Loucy (cell line): ENCODE results near the gene ASPRV1.

ENCODE experiments used
- H2AFZ ChIP-seq: fragments of 200-600 bp; sonication (generic); 2 replicates; pipeline ENCODE4 v1.6.0; 2016; ENCODE audit warnings: antibody characterized with exemption, mild to moderate bottlenecking, low read length, moderate library complexity
- H3F3A ChIP-seq: fragments of 200-600 bp; 2 replicates; pipeline ENCODE4 v1.6.0; 2016; ENCODE audit warnings: antibody characterized with exemption, low read depth, mild to moderate bottlenecking
- H3K27me3 ChIP-seq: fragments of 200-600 bp; sonication (generic); 2 replicates; pipeline ENCODE4 v1.6.1; 2014; ENCODE audit warnings: low read length, mild to moderate bottlenecking; ENCODE audit not compliant: insufficient read depth, poor library complexity, severe bottlenecking
- H3K36me3 ChIP-seq: fragments of 200-600 bp; sonication (generic); 2 replicates; pipeline ENCODE4 v1.6.1; 2016; ENCODE audit warnings: low read length; ENCODE audit not compliant: insufficient read depth
- H3K4me1 ChIP-seq: fragments of 200-600 bp; sonication (generic); 2 replicates; pipeline ENCODE4 v1.5.1; 2014; ENCODE audit warnings: low read length, mild to moderate bottlenecking; ENCODE audit not compliant: insufficient read depth, poor library complexity, severe bottlenecking
- H3K4me2 ChIP-seq: fragments of 200-600 bp; sonication (generic); 2 replicates; pipeline ENCODE4 v1.6.0; 2014; ENCODE audit warnings: antibody characterized with exemption, low read length, low read depth, mild to moderate bottlenecking; ENCODE audit not compliant: poor library complexity, severe bottlenecking
- H3K4me3 ChIP-seq: fragments of 200-600 bp; sonication (generic); 2 replicates; pipeline ENCODE4 v1.5.1; 2014; ENCODE audit warnings: low read length, mild to moderate bottlenecking, mixed read lengths; ENCODE audit not compliant: poor library complexity, severe bottlenecking
- H3K79me2 ChIP-seq: fragments of 200-600 bp; sonication (generic); 2 replicates; pipeline ENCODE4 v1.6.1; 2014; ENCODE audit warnings: low read length; ENCODE audit not compliant: insufficient read depth
- H3K9ac ChIP-seq: fragments of 200-600 bp; sonication (generic); 2 replicates; pipeline ENCODE4 v1.6.0; 2014; ENCODE audit warnings: mild to moderate bottlenecking, low read depth, low read length, moderate library complexity; ENCODE audit not compliant: poor library complexity, severe bottlenecking
- H3K9me2 ChIP-seq: fragments of 200-600 bp; sonication (generic); replicated peaks from 2 replicates; pipeline ENCODE4 v1.6.1; 2016; ENCODE audit warnings: low read depth, low read length, mixed read lengths
- H3K9me3 ChIP-seq: fragments of 200-600 bp; sonication (generic); 2 replicates; pipeline ENCODE4 v1.6.1; 2014; ENCODE audit warnings: mild to moderate bottlenecking, antibody characterized with exemption, low read length, low read depth; ENCODE audit not compliant: insufficient read depth
- H4K20me1 ChIP-seq: fragments of 200-600 bp; sonication (generic); 2 replicates; pipeline ENCODE4 v1.6.0; 2014; ENCODE audit warnings: antibody characterized with exemption, low read length, mild to moderate bottlenecking; ENCODE audit not compliant: insufficient read depth, poor library complexity, severe bottlenecking
- CTCF ChIP-seq: fragments of 200-600 bp; sonication (generic); conservative IDR thresholded peaks from 2 replicates; pipeline ENCODE4 v1.5.1; 2014; ENCODE audit warnings: mild to moderate bottlenecking, antibody characterized with exemption, low read length
- EZH2phosphoT487 ChIP-seq: fragments of 200-600 bp; IDR thresholded peaks from 2 replicates; pipeline ENCODE4 v1.6.1; 2018; ENCODE audit warnings: antibody characterized with exemption, mild to moderate bottlenecking, moderate library complexity, borderline replicate concordance

Gene ASPRV1

GRCh38 chr2:69957965-69958364 is 3.5 kb downstream of the ASPRV1 start:
- no peaks in the 10 kb centered on the region for H3F3A ChIP-seq
- H3K36me3 ChIP-seq = no peaks in the 10 kb centered on the region
- no peaks in the 10 kb centered on the region for H4K20me1 ChIP-seq
- H2AFZ ChIP-seq = no peak overlapping the region
- H3K4me3 ChIP-seq = no peak overlapping the region
- no peaks in the 10 kb centered on the region for H3K4me1 ChIP-seq
- no peak for TF ChIP-seq CTCF
- TF ChIP-seq EZH2phosphoT487 = no peak
- H3K9me2 ChIP-seq = no peaks in the 10 kb centered on the region
- H3K27me3 ChIP-seq = no peaks in the 10 kb centered on the region
- H3K79me2 ChIP-seq = no peaks in the 10 kb centered on the region
- H3K9me3 ChIP-seq = no peaks in the 10 kb centered on the region
- no peak overlapping the region for H3K4me2 ChIP-seq
- H3K9ac ChIP-seq = no peak overlapping the region

GRCh38 chr2:69956475-69956979 is 4.9 kb downstream of the ASPRV1 start:
- H3K79me2 ChIP-seq = no peaks in the 10 kb centered on the region
- no peaks in the 10 kb centered on the region for H4K20me1 ChIP-seq
- H3K4me1 ChIP-seq = no peaks in the 10 kb centered on the region
- no peak for TF ChIP-seq EZH2phosphoT487
- no peak for TF ChIP-seq CTCF
- no peak overlapping the region for H3K4me3 ChIP-seq
- no peak overlapping the region for H2AFZ ChIP-seq
- H3K36me3 ChIP-seq = no peaks in the 10 kb centered on the region
- no peaks in the 10 kb centered on the region for H3K27me3 ChIP-seq
- H3K4me2 ChIP-seq = no peak overlapping the region
- H3K9me3 ChIP-seq = no peaks in the 10 kb centered on the region
- no peaks in the 10 kb centered on the region for H3K9me2 ChIP-seq
- H3K9ac ChIP-seq = no peak overlapping the region
- no peaks in the 10 kb centered on the region for H3F3A ChIP-seq

- no peak overlapping the region for H2AFZ ChIP-seq
- H4K20me1 ChIP-seq = no peaks in the 10 kb centered on the region
- no peak overlapping the region for H3K4me2 ChIP-seq
- H3K9me3 ChIP-seq = no peaks in the 10 kb centered on the region
- no peaks in the 10 kb centered on the region for H3K79me2 ChIP-seq
- no peaks in the 10 kb centered on the region for H3K9me2 ChIP-seq
- no peaks in the 10 kb centered on the region for H3K27me3 ChIP-seq
- H3K9ac ChIP-seq = no peak overlapping the region
- H3F3A ChIP-seq = no peaks in the 10 kb centered on the region
- no peaks in the 10 kb centered on the region for H3K4me1 ChIP-seq
- no peaks in the 10 kb centered on the region for H3K36me3 ChIP-seq
- TF ChIP-seq CTCF (no peak), EZH2phosphoT487 (no peak)
- no peak overlapping the region for H3K4me3 ChIP-seq
Observed at GRCh38 chr2:69955029-69955428, 6.4 kb downstream of the ASPRV1 start.
